HG02970 (cell line): ENCODE measurements around the gene MYEOV.

Experiments
- ATAC-seq: cut with Tn5 transposase; IDR thresholded peaks from one replicate; pipeline ENCODE4 v1.9.1; 2021; ENCODE audit warnings: mild to moderate bottlenecking, moderate library complexity, moderate number of reproducible peaks; ENCODE audit not compliant: unreplicated experiment, low FRiP score

Gene MYEOV

GRCh38 chr11:69335007-69335780, 41.2 kb downstream of the MYEOV start:
- no peak for ATAC-seq

GRCh38 chr11:69335781-69336405, 41.9 kb downstream of the MYEOV start:
- ATAC-seq: no peak

- no peak for ATAC-seq
Measured at GRCh38 chr11:69337211-69337721, 43.3 kb downstream of the MYEOV start.

GRCh38 chr11:69339041-69339733, 45.2 kb downstream of the MYEOV start:
- ATAC-seq: no peak

- no peak for ATAC-seq
Measured at GRCh38 chr11:69339983-69340565, 46.1 kb downstream of the MYEOV start.

GRCh38 chr11:69342588-69343330, 48.8 kb downstream of the MYEOV start:
- ATAC-seq: no peak

GRCh38 chr11:69343401-69344321, 49.7 kb downstream of the MYEOV start:
- ATAC-seq: no peak

- ATAC-seq: no peak
Measured at GRCh38 chr11:69344570-69345145, 50.7 kb downstream of the MYEOV start.
